Neural cell (in vitro differentiated cells): ENCODE data around the gene SSBP2.

Experiments
- EP300 ChIP-seq: fragments of 450-650 bp; conservative IDR thresholded peaks from 2 replicates; pipeline ENCODE4 v1.6.1; 2014; ENCODE audit warnings: antibody characterized with exemption, mild to moderate bottlenecking, moderate library complexity; ENCODE audit not compliant: poor library complexity, severe bottlenecking
- EZH2 ChIP-seq: fragments of 200-600, 300-800 bp; shearing (Covaris generic), sonication (generic); IDR thresholded peaks from 2 replicates; pipeline ENCODE4 v1.6.1; 2014; ENCODE audit warnings: antibody characterized with exemption, low read length, borderline replicate concordance, mild to moderate bottlenecking; ENCODE audit not compliant: insufficient read depth, poor library complexity, severe bottlenecking
- MXI1 ChIP-seq: fragments of 450-650 bp; conservative IDR thresholded peaks from 2 replicates; pipeline ENCODE4 v1.6.1; 2014; ENCODE audit warnings: antibody characterized with exemption, mild to moderate bottlenecking; ENCODE audit not compliant: poor library complexity, severe bottlenecking
- POLR2AphosphoS5 ChIP-seq: IDR thresholded peaks from 2 replicates; pipeline ENCODE4 v1.6.1; 2012
- RAD21 ChIP-seq: fragments of 450-650 bp; conservative IDR thresholded peaks from 2 replicates; pipeline ENCODE4 v1.6.1; 2014; ENCODE audit warnings: antibody characterized with exemption, mild to moderate bottlenecking, moderate library complexity
- SMC3 ChIP-seq: fragments of 450-650 bp; conservative IDR thresholded peaks from 2 replicates; pipeline ENCODE4 v1.6.1; 2014; ENCODE audit warnings: antibody characterized with exemption, mild to moderate bottlenecking, moderate library complexity; ENCODE audit not compliant: poor library complexity
- TAF1 ChIP-seq: IDR thresholded peaks from 2 replicates; pipeline ENCODE4 v1.6.1; 2012; ENCODE audit warnings: low read depth
- TF ChIP-seq, protein P1 (sequence below): fragments of 450-650 bp; IDR thresholded peaks from 2 replicates; pipeline ENCODE4 v1.5.1; 2014; ENCODE audit warnings: antibody characterized with exemption, mild to moderate bottlenecking, moderate library complexity; ENCODE audit not compliant: poor library complexity, severe bottlenecking
- TF ChIP-seq, protein P2 (sequence below): IDR thresholded peaks from 2 replicates; pipeline ENCODE4 v1.6.1; 2012; ENCODE audit warnings: borderline replicate concordance

DNA sequence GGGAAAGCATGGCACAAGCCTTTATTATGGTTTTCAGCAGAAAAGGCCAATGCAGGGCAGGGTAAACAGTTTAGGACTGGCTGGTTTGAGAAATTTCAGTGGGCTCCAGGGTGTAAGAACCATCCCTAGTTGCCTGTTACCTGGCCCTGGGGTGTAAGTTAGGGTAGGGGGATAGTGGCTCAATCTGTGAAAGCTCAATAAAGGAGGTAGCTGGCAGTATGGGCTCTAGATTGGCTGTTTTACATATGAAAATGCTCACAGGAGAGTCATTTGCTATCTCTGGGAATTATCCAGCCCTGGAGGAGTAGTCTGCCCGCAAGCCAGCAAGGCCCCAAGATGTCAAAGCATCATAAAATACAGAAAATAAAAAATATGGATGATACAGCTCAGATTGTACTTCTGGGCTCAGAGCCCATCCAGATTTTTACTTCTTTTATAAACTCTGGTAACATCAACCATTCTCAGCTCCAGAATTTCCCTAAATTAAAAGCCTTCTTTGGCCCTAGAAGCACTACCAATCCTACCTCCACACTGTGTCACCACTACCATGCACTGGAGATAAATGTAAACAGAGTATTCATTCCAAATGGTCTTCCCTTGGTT is 31.1 kb downstream of the SSBP2 start:
- TF ChIP-seq, protein P1, sequence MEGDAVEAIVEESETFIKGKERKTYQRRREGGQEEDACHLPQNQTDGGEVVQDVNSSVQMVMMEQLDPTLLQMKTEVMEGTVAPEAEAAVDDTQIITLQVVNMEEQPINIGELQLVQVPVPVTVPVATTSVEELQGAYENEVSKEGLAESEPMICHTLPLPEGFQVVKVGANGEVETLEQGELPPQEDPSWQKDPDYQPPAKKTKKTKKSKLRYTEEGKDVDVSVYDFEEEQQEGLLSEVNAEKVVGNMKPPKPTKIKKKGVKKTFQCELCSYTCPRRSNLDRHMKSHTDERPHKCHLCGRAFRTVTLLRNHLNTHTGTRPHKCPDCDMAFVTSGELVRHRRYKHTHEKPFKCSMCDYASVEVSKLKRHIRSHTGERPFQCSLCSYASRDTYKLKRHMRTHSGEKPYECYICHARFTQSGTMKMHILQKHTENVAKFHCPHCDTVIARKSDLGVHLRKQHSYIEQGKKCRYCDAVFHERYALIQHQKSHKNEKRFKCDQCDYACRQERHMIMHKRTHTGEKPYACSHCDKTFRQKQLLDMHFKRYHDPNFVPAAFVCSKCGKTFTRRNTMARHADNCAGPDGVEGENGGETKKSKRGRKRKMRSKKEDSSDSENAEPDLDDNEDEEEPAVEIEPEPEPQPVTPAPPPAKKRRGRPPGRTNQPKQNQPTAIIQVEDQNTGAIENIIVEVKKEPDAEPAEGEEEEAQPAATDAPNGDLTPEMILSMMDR, result no peak
- TF ChIP-seq RAD21 (no peak), EP300 (no peak), EZH2 (no peak), TAF1 (no peak), POLR2AphosphoS5 (no peak), MXI1 (no peak), SMC3 (no peak)
- TF ChIP-seq, protein P2, sequence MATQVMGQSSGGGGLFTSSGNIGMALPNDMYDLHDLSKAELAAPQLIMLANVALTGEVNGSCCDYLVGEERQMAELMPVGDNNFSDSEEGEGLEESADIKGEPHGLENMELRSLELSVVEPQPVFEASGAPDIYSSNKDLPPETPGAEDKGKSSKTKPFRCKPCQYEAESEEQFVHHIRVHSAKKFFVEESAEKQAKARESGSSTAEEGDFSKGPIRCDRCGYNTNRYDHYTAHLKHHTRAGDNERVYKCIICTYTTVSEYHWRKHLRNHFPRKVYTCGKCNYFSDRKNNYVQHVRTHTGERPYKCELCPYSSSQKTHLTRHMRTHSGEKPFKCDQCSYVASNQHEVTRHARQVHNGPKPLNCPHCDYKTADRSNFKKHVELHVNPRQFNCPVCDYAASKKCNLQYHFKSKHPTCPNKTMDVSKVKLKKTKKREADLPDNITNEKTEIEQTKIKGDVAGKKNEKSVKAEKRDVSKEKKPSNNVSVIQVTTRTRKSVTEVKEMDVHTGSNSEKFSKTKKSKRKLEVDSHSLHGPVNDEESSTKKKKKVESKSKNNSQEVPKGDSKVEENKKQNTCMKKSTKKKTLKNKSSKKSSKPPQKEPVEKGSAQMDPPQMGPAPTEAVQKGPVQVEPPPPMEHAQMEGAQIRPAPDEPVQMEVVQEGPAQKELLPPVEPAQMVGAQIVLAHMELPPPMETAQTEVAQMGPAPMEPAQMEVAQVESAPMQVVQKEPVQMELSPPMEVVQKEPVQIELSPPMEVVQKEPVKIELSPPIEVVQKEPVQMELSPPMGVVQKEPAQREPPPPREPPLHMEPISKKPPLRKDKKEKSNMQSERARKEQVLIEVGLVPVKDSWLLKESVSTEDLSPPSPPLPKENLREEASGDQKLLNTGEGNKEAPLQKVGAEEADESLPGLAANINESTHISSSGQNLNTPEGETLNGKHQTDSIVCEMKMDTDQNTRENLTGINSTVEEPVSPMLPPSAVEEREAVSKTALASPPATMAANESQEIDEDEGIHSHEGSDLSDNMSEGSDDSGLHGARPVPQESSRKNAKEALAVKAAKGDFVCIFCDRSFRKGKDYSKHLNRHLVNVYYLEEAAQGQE, result no peak
